CD4-positive, alpha-beta T cell treated with Interleukin-21 for 1 hour (primary cell): ENCODE results near the gene MORN4.

Experiments used
- DNase-seq: peaks from one replicate; pipeline ENCODE4 v3.0.0-alpha.2; 2020

MORN4 gene

DNA sequence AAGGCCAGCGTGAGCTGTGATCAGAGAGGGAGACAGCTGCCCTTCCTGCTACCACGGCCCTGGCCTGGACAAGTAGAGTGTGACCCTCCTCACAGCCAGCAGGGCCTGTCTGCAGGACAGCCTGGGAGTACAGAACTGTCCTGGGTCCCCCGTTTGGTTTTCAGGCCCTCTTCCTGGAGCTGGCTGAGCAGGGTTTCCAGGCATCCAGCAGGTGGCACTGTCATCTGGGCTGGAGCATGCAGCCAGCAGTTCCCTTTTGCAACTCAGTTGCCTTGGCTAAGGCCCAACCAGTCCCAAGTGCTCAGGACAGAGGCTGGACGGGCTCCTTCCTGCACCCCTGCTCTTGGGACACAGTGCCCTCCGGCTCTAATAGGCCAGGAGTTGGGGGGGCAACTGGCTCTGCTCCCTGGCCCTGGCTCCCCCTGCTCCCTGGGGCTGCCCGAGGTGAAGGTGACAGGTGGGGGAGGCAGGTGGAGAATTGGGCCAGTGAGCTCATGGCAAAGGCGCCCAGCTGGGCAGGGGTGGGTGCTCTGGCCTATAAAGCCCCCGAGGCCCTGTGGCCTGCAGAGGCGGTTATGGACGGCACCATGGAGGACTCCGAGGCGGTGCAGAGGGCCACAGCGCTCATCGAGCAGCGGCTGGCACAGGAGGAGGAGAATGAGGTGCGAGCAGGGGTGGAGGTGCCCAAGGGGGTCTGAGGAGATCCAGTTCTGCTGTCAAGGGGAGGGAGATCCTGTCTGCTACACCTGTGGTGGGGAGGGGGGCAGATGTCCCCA, 60.9 kb downstream of the MORN4 start, which contains the start of gene ANKRD2:
Gene ANKRD2 (plus strand): TSS at position 566 of the 776 bp plus-strand sequence. CDS start 10 bp downstream, at position 576.
- DNase-seq = peak; percentile 49

DNA sequence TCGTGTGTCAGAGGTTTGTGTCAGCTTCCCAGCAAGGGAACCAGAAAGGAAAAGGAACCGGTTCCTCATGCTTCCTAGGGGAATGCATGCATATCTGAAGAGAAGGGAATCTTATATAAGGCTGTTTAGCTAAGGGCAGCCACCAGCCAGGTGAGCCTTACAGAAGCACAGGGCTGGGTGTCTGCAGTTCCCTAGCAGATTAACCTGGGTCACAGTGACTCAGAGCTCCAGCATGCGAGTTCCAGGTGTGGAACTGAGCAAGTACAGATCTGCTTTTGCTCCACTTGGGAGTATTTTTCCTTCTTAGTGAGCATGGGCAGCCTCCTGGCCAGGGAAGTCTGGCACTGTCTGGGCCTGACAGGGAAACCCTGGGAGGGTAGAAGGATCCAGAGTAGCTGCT, 61.7 kb downstream of the MORN4 start:
- no peak for DNase-seq

DNA sequence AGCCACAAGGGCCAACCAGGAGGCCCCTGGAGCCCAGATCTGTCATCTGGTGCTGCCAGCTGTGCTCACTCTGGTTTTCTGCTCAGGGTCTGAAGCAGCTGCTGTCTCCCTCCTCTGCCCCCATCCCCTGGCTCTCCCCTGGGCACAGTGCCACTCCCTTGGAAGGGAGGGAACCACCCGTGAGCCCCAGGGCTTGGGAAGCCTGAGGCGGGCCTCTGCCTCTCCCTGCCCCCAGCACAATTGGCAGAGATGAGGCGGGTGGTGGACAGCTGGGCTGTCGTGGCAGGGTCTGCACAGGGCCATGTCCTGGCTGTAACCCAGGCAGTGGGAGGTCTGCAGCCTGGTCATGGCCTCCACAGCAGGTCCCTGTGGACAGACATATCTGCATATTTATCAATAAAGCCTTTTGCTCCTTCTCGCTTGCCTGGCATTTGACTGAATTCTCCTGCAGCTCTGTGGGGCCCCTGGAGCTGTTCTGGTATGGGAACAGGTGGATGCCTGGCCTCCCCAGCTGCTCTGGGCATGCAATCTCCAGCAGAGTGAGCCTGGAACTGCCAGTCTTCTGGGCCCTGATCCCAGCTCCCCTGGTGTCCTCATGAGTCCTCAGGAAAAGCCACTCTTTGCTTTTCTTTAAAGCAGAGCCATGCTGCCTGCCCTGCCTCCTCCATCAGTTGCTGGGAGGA, 62.4 kb downstream of the MORN4 start:
- DNase-seq = no peak

- DNase-seq = no peak
These were observed 63.0 kb downstream of the MORN4 start for GRCh38 chr10:97570146-97570788.

- DNase-seq = no peak
These were observed 65.4 kb downstream of the MORN4 start for GRCh38 chr10:97567891-97568290.

- no peak for DNase-seq
These were observed 66.8 kb downstream of the MORN4 start for GRCh38 chr10:97566336-97566996.

GRCh38 chr10:97564776-97565175, 68.5 kb downstream of the MORN4 start:
- no peak for DNase-seq
